Neural cell (in vitro differentiated cells): ENCODE data around the gene EIF3D. TPM values are rescaled to one million over a fixed set of nuclear protein-coding genes. Genes with fewer than 3 reads are reported as not detected.

ENCODE experiments used
- H2AFZ ChIP-seq: fragments of 200-600, 300-800 bp; sonication (generic), shearing (Covaris generic); 2 replicates; pipeline ENCODE4 v1.6.0; 2014; ENCODE audit warnings: low read depth, mild to moderate bottlenecking, antibody characterized with exemption, low read length, moderate library complexity
- H3F3A ChIP-seq: fragments of 200-600 bp; shearing (Covaris generic); 2 replicates; pipeline ENCODE4 v1.6.1; 2016; ENCODE audit warnings: mild to moderate bottlenecking, moderate library complexity, mixed read lengths, antibody characterized with exemption, low read length; ENCODE audit not compliant: insufficient read depth, poor library complexity, severe bottlenecking
- H3K27ac ChIP-seq: fragments of 200-600, 300-800 bp; sonication (generic), shearing (Covaris generic); 2 replicates; pipeline ENCODE4 v1.5.1; 2014; ENCODE audit warnings: mild to moderate bottlenecking, low read length, moderate library complexity
- H3K27me3 ChIP-seq: fragments of 300-800, 200-600 bp; sonication (generic), shearing (Covaris generic); 2 replicates; pipeline ENCODE4 v1.6.0; 2014; ENCODE audit warnings: mild to moderate bottlenecking, low read depth, low read length, moderate library complexity; ENCODE audit not compliant: insufficient read depth
- H3K36me3 ChIP-seq: fragments of 300-800, 200-600 bp; sonication (generic), shearing (Covaris generic); 2 replicates; pipeline ENCODE4 v1.5.1; 2014; ENCODE audit warnings: mild to moderate bottlenecking, antibody characterized with exemption, low read length, moderate library complexity; ENCODE audit not compliant: insufficient read depth
- H3K4me2 ChIP-seq: fragments of 300-800, 200-600 bp; sonication (generic), shearing (Covaris generic); 2 replicates; pipeline ENCODE4 v1.6.0; 2014; ENCODE audit warnings: mild to moderate bottlenecking, low read length
- H3K4me3 ChIP-seq: fragments of 300-800, 200-600 bp; sonication (generic), shearing (Covaris generic); 2 replicates; pipeline ENCODE4 v1.5.1; 2014; ENCODE audit warnings: mild to moderate bottlenecking, low read length, moderate library complexity
- H3K79me2 ChIP-seq: fragments of 200-600 bp; shearing (Covaris generic); replicated peaks from 2 replicates; pipeline ENCODE4 v1.6.0; 2014; ENCODE audit warnings: mild to moderate bottlenecking, low read length, moderate library complexity; ENCODE audit not compliant: insufficient read depth
- H3K9ac ChIP-seq: fragments of 300-800, 200-600 bp; sonication (generic), shearing (Covaris generic); 2 replicates; pipeline ENCODE4 v1.6.1; 2016; ENCODE audit warnings: mild to moderate bottlenecking, low read length, mixed read lengths
- H3K9me2 ChIP-seq: fragments of 200-600 bp; shearing (Covaris generic); 2 replicates; pipeline ENCODE4 v1.6.1; 2016; ENCODE audit warnings: mild to moderate bottlenecking, low read length, mixed read lengths; ENCODE audit not compliant: insufficient read depth
- H3K9me3 ChIP-seq: fragments of 200-600, 300-800 bp; sonication (generic), shearing (Covaris generic); 2 replicates; pipeline ENCODE4 v1.6.1; 2016; ENCODE audit warnings: mild to moderate bottlenecking, mixed run types, low read length, moderate library complexity, mixed read lengths
- H4K20me1 ChIP-seq: fragments of 200-600 bp; shearing (Covaris generic); 2 replicates; pipeline ENCODE4 v1.6.1; 2016; ENCODE audit warnings: mild to moderate bottlenecking, mixed run types; ENCODE audit not compliant: insufficient read depth
- EP300 ChIP-seq: fragments of 450-650 bp; conservative IDR thresholded peaks from 2 replicates; pipeline ENCODE4 v1.6.1; 2014; ENCODE audit warnings: antibody characterized with exemption, mild to moderate bottlenecking, moderate library complexity; ENCODE audit not compliant: poor library complexity, severe bottlenecking
- EZH2 ChIP-seq: fragments of 200-600, 300-800 bp; shearing (Covaris generic), sonication (generic); IDR thresholded peaks from 2 replicates; pipeline ENCODE4 v1.6.1; 2014; ENCODE audit warnings: antibody characterized with exemption, low read length, borderline replicate concordance, mild to moderate bottlenecking; ENCODE audit not compliant: insufficient read depth, poor library complexity, severe bottlenecking
- MXI1 ChIP-seq: fragments of 450-650 bp; conservative IDR thresholded peaks from 2 replicates; pipeline ENCODE4 v1.6.1; 2014; ENCODE audit warnings: antibody characterized with exemption, mild to moderate bottlenecking; ENCODE audit not compliant: poor library complexity, severe bottlenecking
- POLR2AphosphoS5 ChIP-seq: IDR thresholded peaks from 2 replicates; pipeline ENCODE4 v1.6.1; 2012
- RAD21 ChIP-seq: fragments of 450-650 bp; conservative IDR thresholded peaks from 2 replicates; pipeline ENCODE4 v1.6.1; 2014; ENCODE audit warnings: antibody characterized with exemption, mild to moderate bottlenecking, moderate library complexity
- SMC3 ChIP-seq: fragments of 450-650 bp; conservative IDR thresholded peaks from 2 replicates; pipeline ENCODE4 v1.6.1; 2014; ENCODE audit warnings: antibody characterized with exemption, mild to moderate bottlenecking, moderate library complexity; ENCODE audit not compliant: poor library complexity
- TAF1 ChIP-seq: IDR thresholded peaks from 2 replicates; pipeline ENCODE4 v1.6.1; 2012; ENCODE audit warnings: low read depth
- polyA plus RNA-seq: library from polyadenylated mRNA; depleted of rRNA; stranded (reverse); fragments of >200 nt; gene quantifications from 2 replicates; pipeline ENCODE4 v1.2.3, GENCODE V29; 2014
- TF ChIP-seq, protein P1 (sequence below): IDR thresholded peaks from 2 replicates; pipeline ENCODE4 v1.6.1; 2012; ENCODE audit warnings: borderline replicate concordance
- TF ChIP-seq, protein P2 (sequence below): fragments of 450-650 bp; IDR thresholded peaks from 2 replicates; pipeline ENCODE4 v1.5.1; 2014; ENCODE audit warnings: antibody characterized with exemption, mild to moderate bottlenecking, moderate library complexity; ENCODE audit not compliant: poor library complexity, severe bottlenecking

Gene EIF3D
- polyA plus RNA-seq, 1 donor from 2014 or later: 133 TPM

DNA sequence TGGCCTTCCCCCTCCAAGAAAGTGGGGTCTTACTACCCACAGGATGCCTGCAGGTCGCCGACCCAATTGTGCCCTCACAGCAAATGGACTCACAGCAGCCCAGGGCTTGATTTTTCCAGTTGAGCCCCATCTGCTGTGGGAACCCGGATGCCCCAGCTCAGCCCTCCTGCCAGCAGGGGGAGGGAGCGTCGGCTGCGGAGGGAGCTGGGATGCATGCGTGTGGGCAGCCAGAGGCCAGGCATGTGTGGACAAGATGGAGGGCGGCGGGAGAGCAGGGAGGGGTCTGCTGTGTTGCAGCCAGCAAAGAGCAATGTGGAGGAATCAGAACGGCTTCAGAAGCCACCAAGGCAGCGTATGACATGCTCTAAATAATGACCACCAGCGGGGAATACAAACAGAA lies 41.0 kb upstream of the EIF3D start:
- H3K27ac ChIP-seq: no peak overlapping the region
- no peak overlapping the region for H2AFZ ChIP-seq
- no peak overlapping the region for H3K4me2 ChIP-seq
- H3K79me2 ChIP-seq: no peaks in the 10 kb centered on the region
- H3K4me3 ChIP-seq: no peak overlapping the region
- no peaks in the 10 kb centered on the region for H4K20me1 ChIP-seq
- H3F3A ChIP-seq: no peaks in the 10 kb centered on the region
- no peaks in the 10 kb centered on the region for H3K9me3 ChIP-seq
- no peaks in the 10 kb centered on the region for H3K36me3 ChIP-seq
- H3K9ac ChIP-seq: no peak overlapping the region
- H3K27me3 ChIP-seq: no peaks in the 10 kb centered on the region
- H3K9me2 ChIP-seq: no peaks in the 10 kb centered on the region
- TF ChIP-seq TAF1: no peak
- no peak for TF ChIP-seq EP300
- TF ChIP-seq, protein P1, sequence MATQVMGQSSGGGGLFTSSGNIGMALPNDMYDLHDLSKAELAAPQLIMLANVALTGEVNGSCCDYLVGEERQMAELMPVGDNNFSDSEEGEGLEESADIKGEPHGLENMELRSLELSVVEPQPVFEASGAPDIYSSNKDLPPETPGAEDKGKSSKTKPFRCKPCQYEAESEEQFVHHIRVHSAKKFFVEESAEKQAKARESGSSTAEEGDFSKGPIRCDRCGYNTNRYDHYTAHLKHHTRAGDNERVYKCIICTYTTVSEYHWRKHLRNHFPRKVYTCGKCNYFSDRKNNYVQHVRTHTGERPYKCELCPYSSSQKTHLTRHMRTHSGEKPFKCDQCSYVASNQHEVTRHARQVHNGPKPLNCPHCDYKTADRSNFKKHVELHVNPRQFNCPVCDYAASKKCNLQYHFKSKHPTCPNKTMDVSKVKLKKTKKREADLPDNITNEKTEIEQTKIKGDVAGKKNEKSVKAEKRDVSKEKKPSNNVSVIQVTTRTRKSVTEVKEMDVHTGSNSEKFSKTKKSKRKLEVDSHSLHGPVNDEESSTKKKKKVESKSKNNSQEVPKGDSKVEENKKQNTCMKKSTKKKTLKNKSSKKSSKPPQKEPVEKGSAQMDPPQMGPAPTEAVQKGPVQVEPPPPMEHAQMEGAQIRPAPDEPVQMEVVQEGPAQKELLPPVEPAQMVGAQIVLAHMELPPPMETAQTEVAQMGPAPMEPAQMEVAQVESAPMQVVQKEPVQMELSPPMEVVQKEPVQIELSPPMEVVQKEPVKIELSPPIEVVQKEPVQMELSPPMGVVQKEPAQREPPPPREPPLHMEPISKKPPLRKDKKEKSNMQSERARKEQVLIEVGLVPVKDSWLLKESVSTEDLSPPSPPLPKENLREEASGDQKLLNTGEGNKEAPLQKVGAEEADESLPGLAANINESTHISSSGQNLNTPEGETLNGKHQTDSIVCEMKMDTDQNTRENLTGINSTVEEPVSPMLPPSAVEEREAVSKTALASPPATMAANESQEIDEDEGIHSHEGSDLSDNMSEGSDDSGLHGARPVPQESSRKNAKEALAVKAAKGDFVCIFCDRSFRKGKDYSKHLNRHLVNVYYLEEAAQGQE: no peak
- no peak for TF ChIP-seq RAD21
- TF ChIP-seq, protein P2, sequence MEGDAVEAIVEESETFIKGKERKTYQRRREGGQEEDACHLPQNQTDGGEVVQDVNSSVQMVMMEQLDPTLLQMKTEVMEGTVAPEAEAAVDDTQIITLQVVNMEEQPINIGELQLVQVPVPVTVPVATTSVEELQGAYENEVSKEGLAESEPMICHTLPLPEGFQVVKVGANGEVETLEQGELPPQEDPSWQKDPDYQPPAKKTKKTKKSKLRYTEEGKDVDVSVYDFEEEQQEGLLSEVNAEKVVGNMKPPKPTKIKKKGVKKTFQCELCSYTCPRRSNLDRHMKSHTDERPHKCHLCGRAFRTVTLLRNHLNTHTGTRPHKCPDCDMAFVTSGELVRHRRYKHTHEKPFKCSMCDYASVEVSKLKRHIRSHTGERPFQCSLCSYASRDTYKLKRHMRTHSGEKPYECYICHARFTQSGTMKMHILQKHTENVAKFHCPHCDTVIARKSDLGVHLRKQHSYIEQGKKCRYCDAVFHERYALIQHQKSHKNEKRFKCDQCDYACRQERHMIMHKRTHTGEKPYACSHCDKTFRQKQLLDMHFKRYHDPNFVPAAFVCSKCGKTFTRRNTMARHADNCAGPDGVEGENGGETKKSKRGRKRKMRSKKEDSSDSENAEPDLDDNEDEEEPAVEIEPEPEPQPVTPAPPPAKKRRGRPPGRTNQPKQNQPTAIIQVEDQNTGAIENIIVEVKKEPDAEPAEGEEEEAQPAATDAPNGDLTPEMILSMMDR: no peak
- no peak for TF ChIP-seq POLR2AphosphoS5
- no peak for TF ChIP-seq MXI1
- no peak for TF ChIP-seq EZH2
- no peak for TF ChIP-seq SMC3

DNA sequence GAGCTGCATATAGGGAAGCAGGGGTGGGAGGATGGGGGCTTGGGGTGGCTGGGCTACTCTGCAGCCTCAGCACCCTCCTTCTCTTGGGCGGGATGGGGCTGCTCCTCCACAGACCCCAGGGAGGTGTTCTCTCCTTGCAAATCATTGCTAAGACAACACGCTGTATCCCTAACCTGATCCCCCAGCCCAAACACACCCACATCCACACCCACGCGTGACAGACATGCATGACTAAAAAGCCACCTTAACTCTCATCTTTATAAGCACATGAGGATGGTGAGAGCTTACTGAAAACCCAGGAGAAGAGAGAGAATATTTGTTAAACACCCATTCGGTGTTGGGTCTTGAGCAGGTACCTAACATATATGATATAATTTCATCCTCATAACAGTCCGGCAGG lies 39.9 kb upstream of the EIF3D start:
- Histone ChIP-seq H3K27me3 (no peaks in the 10 kb centered on the region), H3K79me2 (no peaks in the 10 kb centered on the region), H2AFZ (no peak overlapping the region), H3F3A (no peaks in the 10 kb centered on the region), H3K4me2 (no peak overlapping the region), H3K9me2 (no peaks in the 10 kb centered on the region), H3K4me3 (no peak overlapping the region), H3K9ac (no peak overlapping the region), H3K9me3 (no peaks in the 10 kb centered on the region), H3K36me3 (no peaks in the 10 kb centered on the region), H3K27ac (no peak overlapping the region), H4K20me1 (no peaks in the 10 kb centered on the region)
- no peak for TF ChIP-seq TAF1
- TF ChIP-seq EZH2: no peak
- no peak for TF ChIP-seq SMC3
- TF ChIP-seq, protein P1: no peak
- no peak for TF ChIP-seq EP300
- TF ChIP-seq POLR2AphosphoS5: no peak
- TF ChIP-seq, protein P2: no peak
- TF ChIP-seq MXI1: no peak
- TF ChIP-seq RAD21: no peak
